GM21526 (cell line): ENCODE data around the gene STX1B.
"Not testable (repeated sequence)": the region's sequence is repeated elsewhere in the genome, so short reads cannot be mapped to it uniquely, and the experiment has no call there.

Experiments used
- ATAC-seq: cut with Tn5 transposase; IDR thresholded peaks from one replicate; pipeline ENCODE4 v1.9.1; 2021; ENCODE audit warnings: moderate library complexity; ENCODE audit not compliant: unreplicated experiment, low FRiP score

The STX1B gene

GRCh38 chr16:31016018-31016417 is 5.6 kb upstream of the STX1B start:
- no peak for ATAC-seq

GRCh38 chr16:31013292-31013691 is 2.9 kb upstream of the STX1B start:
- not testable (repeated sequence) for ATAC-seq

GRCh38 chr16:31011815-31012214 is 1.4 kb upstream of the STX1B start:
- ATAC-seq = not testable (repeated sequence)

GRCh38 chr16:31009894-31010584 is 399 bp downstream of the STX1B start:
- no peak for ATAC-seq

GRCh38 chr16:31009120-31009519 is 1.3 kb downstream of the STX1B start:
- ATAC-seq = no peak

GRCh38 chr16:31008551-31008950 is 1.9 kb downstream of the STX1B start:
- ATAC-seq = no peak

- ATAC-seq = no peak
Measured at GRCh38 chr16:31008149-31008548, 2.3 kb downstream of the STX1B start.

- ATAC-seq = no peak
Measured at GRCh38 chr16:31007684-31008083, 2.8 kb downstream of the STX1B start.

GRCh38 chr16:31006589-31006988 is 3.8 kb downstream of the STX1B start:
- ATAC-seq = no peak

GRCh38 chr16:31006086-31006385 is 4.4 kb downstream of the STX1B start:
- no peak for ATAC-seq

GRCh38 chr16:31005350-31006085 is 4.9 kb downstream of the STX1B start:
- no peak for ATAC-seq

GRCh38 chr16:31004658-31005057 is 5.8 kb downstream of the STX1B start:
- ATAC-seq = no peak

GRCh38 chr16:31003744-31004143 is 6.7 kb downstream of the STX1B start:
- ATAC-seq = no peak

- no peak for ATAC-seq
Measured at GRCh38 chr16:31002862-31003341, 7.5 kb downstream of the STX1B start.

GRCh38 chr16:31002250-31002700 is 8.2 kb downstream of the STX1B start:
- no peak for ATAC-seq

- ATAC-seq = no peak
Measured at GRCh38 chr16:31001507-31002249, 8.8 kb downstream of the STX1B start.

- no peak for ATAC-seq
Measured at GRCh38 chr16:31000671-31001382, 9.6 kb downstream of the STX1B start.

- no peak for ATAC-seq
Measured at GRCh38 chr16:30998852-30999761, 11.3 kb downstream of the STX1B start.
